ENCODE results near the gene ARHGAP25.

The ARHGAP25 gene

DNA sequence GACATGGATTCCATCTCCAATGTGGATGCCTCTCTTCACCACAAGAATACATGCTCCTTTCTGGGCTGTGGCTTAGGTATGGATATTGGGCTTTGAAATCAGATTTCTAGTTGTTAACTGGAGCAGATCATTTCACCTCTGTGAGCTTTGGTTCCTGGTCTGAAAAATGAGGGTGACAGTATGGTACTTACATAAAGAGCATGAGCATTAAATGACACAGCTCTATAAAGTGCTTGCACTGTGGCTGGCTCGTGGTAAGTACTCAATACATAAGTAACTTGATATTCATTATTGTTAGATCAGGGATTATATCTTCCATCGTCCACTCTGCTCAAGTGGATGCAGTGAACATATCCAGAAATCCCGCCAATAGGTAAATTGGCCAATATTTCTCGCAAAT is 33.4 kb downstream of the ARHGAP25 start:
- no peak for TF ChIP-seq EZH2phosphoT487 (IDR thresholded peaks at IDR 0.05; ENCODE audit: borderline replicate concordance, low read length)
- TF ChIP-seq, protein P1, sequence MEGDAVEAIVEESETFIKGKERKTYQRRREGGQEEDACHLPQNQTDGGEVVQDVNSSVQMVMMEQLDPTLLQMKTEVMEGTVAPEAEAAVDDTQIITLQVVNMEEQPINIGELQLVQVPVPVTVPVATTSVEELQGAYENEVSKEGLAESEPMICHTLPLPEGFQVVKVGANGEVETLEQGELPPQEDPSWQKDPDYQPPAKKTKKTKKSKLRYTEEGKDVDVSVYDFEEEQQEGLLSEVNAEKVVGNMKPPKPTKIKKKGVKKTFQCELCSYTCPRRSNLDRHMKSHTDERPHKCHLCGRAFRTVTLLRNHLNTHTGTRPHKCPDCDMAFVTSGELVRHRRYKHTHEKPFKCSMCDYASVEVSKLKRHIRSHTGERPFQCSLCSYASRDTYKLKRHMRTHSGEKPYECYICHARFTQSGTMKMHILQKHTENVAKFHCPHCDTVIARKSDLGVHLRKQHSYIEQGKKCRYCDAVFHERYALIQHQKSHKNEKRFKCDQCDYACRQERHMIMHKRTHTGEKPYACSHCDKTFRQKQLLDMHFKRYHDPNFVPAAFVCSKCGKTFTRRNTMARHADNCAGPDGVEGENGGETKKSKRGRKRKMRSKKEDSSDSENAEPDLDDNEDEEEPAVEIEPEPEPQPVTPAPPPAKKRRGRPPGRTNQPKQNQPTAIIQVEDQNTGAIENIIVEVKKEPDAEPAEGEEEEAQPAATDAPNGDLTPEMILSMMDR (IDR thresholded peaks at IDR 0.05; ENCODE audit: low read depth, low read length, poor library complexity, severe bottlenecking): no peak
- Histone ChIP-seq H3K27me3 (ENCODE audit: control insufficient read depth, low read length) (no peaks in the 10 kb centered on the region), H3K79me2 (ENCODE audit: control insufficient read depth, low read length) (peaks cover 46% of the 10 kb centered on the region), H3K27ac (ENCODE audit: low read depth, low read length) (peak overlapping the region; percentile 88), H3F3A (ENCODE audit: control insufficient read depth, insufficient read depth) (peaks cover 35% of the 10 kb centered on the region), H3K36me3 (ENCODE audit: control insufficient read depth, low read length) (no peaks in the 10 kb centered on the region; the same call in 1 of the 2 replicates), H3K9me2 (replicated peaks; ENCODE audit: control insufficient read depth, low read length) (no peaks in the 10 kb centered on the region), H4K20me1 (ENCODE audit: control insufficient read depth, insufficient read depth, low read depth, low read length) (no peaks in the 10 kb centered on the region), H3K9me3 (ENCODE audit: control insufficient read depth, insufficient read depth, low read length) (no peaks in the 10 kb centered on the region), H3K4me3 (ENCODE audit: low read length) (peak overlapping the region; percentile 65), H3K4me1 (ENCODE audit: control insufficient read depth, low read length) (peaks cover 99% of the 10 kb centered on the region), H3K4me2 (ENCODE audit: low read length) (peak overlapping the region; percentile 83)

- Histone ChIP-seq H3K79me2 (ENCODE audit: control insufficient read depth, low read length) (peaks cover 46% of the 10 kb centered on the region), H3K4me2 (ENCODE audit: low read length) (peak overlapping the region; percentile 83), H3K4me1 (ENCODE audit: control insufficient read depth, low read length) (peaks cover 99% of the 10 kb centered on the region), H3K27ac (ENCODE audit: low read depth, low read length) (peak overlapping the region; percentile 88), H3K4me3 (ENCODE audit: low read length) (peak overlapping the region; percentile 65), H3K9me3 (ENCODE audit: control insufficient read depth, insufficient read depth, low read length) (no peaks in the 10 kb centered on the region), H3F3A (ENCODE audit: control insufficient read depth, insufficient read depth) (peaks cover 39% of the 10 kb centered on the region), H4K20me1 (ENCODE audit: control insufficient read depth, insufficient read depth, low read depth, low read length) (no peaks in the 10 kb centered on the region), H3K9me2 (replicated peaks; ENCODE audit: control insufficient read depth, low read length) (no peaks in the 10 kb centered on the region), H3K27me3 (ENCODE audit: control insufficient read depth, low read length) (no peaks in the 10 kb centered on the region), H3K36me3 (ENCODE audit: control insufficient read depth, low read length) (no peaks in the 10 kb centered on the region; the same call in 1 of the 2 replicates)
- TF ChIP-seq, protein P1 (IDR thresholded peaks at IDR 0.05; ENCODE audit: low read depth, low read length, poor library complexity, severe bottlenecking): no peak
- TF ChIP-seq EZH2phosphoT487 (IDR thresholded peaks at IDR 0.05; ENCODE audit: borderline replicate concordance, low read length): no peak
These were observed 33.9 kb downstream of the ARHGAP25 start for GRCh38 chr2:68768461-68768860.

- Histone ChIP-seq H3K79me2 (ENCODE audit: control insufficient read depth, low read length) (peaks cover 46% of the 10 kb centered on the region), H3K4me2 (ENCODE audit: low read length) (peak overlapping the region; percentile 83), H3F3A (ENCODE audit: control insufficient read depth, insufficient read depth) (peaks cover 44% of the 10 kb centered on the region), H3K27ac (ENCODE audit: low read depth, low read length) (peak overlapping the region; percentile 88), H3K9me2 (replicated peaks; ENCODE audit: control insufficient read depth, low read length) (no peaks in the 10 kb centered on the region), H3K4me3 (ENCODE audit: low read length) (peak overlapping the region; percentile 65), H3K27me3 (ENCODE audit: control insufficient read depth, low read length) (no peaks in the 10 kb centered on the region), H4K20me1 (ENCODE audit: control insufficient read depth, insufficient read depth, low read depth, low read length) (no peaks in the 10 kb centered on the region), H3K36me3 (ENCODE audit: control insufficient read depth, low read length) (no peaks in the 10 kb centered on the region; the same call in 1 of the 2 replicates), H3K4me1 (ENCODE audit: control insufficient read depth, low read length) (peaks cover 100% of the 10 kb centered on the region), H3K9me3 (ENCODE audit: control insufficient read depth, insufficient read depth, low read length) (no peaks in the 10 kb centered on the region)
- no peak for TF ChIP-seq EZH2phosphoT487 (IDR thresholded peaks at IDR 0.05; ENCODE audit: borderline replicate concordance, low read length)
- TF ChIP-seq, protein P1 (IDR thresholded peaks at IDR 0.05; ENCODE audit: low read depth, low read length, poor library complexity, severe bottlenecking): no peak
These were observed 34.3 kb downstream of the ARHGAP25 start for GRCh38 chr2:68768951-68769350.
